Neural crest cell (in vitro differentiated cells): ENCODE measurements around the gene INS. TPM values are rescaled to one million over a fixed set of nuclear protein-coding genes. Genes with fewer than 3 reads are reported as not detected.

ENCODE experiments used
- DNase-seq: peaks from one replicate; pipeline ENCODE4 v3.0.0; 2021; ENCODE audit warnings: low read depth, mixed read lengths, low spot score
- H3K27ac Mint-ChIP-seq: one replicate; pipeline ENCODE4 v1.8.0; 2021; ENCODE audit warnings: mild to moderate bottlenecking, mixed read lengths; ENCODE audit not compliant: unreplicated experiment
- H3K27me3 Mint-ChIP-seq: 2 replicates; pipeline ENCODE4 v1.8.0; 2021; ENCODE audit warnings: low read depth, mild to moderate bottlenecking, mixed read lengths
- H3K36me3 Mint-ChIP-seq: 2 replicates; pipeline ENCODE4 v1.8.0; 2021; ENCODE audit warnings: low read depth, mild to moderate bottlenecking, mixed read lengths
- H3K4me1 Mint-ChIP-seq: 2 replicates; pipeline ENCODE4 v1.8.0; 2021; ENCODE audit warnings: mixed read lengths
- H3K4me3 Mint-ChIP-seq: one replicate; pipeline ENCODE4 v1.8.0; 2021; ENCODE audit warnings: mild to moderate bottlenecking, mixed read lengths
- H3K9me3 Mint-ChIP-seq: 2 replicates; pipeline ENCODE4 v1.8.0; 2021; ENCODE audit warnings: mixed read lengths
- total RNA-seq: library from RNA; stranded (reverse); gene quantifications from 2 replicates; pipeline ENCODE4 v1.2.1, GENCODE V29; 2021
- TF ChIP-seq, protein P1 (sequence below): fragments of 200-600 bp; sonication (generic); conservative IDR thresholded peaks from 2 replicates; pipeline ENCODE4 v1.5.0; 2021; ENCODE audit warnings: antibody characterized with exemption, mild to moderate bottlenecking

Gene INS
- total RNA-seq, 1 donor from 2014 or later: not detected

DNA sequence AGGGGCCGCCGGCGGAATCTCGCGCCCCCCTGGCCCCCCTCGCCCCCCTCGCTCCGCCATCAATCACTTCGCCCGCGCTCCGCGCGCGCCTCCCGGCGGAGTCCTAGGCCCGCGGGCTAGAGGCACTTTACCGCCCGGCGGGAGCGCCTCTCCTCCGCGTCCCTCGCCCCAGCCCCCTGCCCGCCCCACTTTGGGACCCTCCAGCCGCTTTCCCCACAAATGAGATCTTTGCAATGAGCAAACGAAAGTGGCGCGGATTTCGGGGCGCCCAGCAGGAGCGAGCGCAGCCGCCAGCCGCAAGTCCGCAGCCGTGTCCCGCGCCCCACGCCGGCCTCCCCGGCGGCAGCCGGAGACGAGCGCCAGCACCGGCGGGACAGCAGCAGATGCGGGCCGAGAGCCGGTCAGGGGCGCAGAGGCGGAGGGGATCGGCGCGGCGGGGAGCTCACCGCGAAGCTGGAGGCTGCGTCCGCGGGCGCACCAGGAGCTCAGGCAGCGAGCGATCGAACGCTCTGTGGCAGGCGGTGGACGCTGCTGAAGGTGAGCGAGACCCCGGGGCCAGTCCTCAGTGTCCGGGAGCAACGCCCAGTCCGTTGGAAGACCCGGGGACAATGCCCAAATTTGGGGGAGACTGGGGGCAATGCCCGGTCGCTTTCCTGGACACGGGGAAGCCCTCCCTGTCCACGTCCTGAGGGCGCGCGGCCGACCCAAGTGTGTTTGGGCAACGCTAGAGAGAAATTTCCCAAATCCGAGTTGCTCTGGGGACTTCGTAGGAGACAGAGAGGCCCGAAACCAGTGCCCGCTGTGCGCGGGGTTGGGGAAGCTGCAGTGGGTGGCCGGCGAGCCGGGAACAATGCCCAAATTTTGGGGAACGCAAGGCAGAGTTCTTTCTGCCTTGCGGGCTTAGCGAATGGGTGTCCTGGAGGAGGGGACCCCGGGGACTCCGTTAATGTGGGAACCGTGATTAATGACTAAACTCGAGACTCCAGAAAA is 20.3 kb downstream of the INS start:
- DNase-seq: no peak

DNA sequence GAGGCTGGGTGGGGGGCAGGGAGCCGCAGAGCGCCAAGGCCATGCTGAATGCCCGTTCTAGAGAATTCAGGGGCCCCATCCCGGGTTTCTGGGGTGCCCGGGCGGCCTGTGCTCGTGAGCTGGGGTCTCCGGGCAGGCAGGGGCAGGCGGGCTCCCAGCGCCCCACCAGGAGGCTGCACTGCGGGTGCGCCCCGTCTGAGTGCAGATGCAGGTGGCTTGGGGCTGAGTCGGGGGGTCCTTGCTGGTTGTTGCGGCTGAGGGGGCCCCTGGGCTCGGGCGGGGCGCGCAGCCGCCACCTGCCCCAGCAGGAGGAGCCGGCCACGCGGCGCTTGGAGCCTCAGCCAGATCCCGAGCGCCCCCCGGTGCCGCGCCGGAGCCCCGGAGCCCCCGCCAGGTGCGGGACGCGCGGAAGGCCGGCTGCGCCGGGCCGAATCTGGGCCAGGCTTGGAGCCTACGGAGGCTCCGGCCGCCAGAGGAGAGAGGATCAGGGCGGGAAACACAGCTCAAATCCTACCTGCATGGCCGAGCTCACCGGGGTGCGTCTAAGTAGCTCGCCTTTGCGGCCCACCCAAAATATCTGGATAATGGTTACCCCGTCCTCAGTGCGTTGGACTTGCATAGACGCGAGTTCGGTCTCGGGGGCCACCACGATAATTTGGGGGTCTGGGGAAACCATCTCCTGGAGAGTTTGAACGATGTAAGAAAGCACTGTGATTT is 21.2 kb downstream of the INS start:
- TF ChIP-seq, protein P1, sequence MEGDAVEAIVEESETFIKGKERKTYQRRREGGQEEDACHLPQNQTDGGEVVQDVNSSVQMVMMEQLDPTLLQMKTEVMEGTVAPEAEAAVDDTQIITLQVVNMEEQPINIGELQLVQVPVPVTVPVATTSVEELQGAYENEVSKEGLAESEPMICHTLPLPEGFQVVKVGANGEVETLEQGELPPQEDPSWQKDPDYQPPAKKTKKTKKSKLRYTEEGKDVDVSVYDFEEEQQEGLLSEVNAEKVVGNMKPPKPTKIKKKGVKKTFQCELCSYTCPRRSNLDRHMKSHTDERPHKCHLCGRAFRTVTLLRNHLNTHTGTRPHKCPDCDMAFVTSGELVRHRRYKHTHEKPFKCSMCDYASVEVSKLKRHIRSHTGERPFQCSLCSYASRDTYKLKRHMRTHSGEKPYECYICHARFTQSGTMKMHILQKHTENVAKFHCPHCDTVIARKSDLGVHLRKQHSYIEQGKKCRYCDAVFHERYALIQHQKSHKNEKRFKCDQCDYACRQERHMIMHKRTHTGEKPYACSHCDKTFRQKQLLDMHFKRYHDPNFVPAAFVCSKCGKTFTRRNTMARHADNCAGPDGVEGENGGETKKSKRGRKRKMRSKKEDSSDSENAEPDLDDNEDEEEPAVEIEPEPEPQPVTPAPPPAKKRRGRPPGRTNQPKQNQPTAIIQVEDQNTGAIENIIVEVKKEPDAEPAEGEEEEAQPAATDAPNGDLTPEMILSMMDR: no peak
- no peaks in the 10 kb centered on the region for H3K4me1 Mint-ChIP-seq
- DNase-seq: no peak
- H3K9me3 Mint-ChIP-seq: no peaks in the 10 kb centered on the region
- H3K4me3 Mint-ChIP-seq: no peak overlapping the region
- no peak overlapping the region for H3K27ac Mint-ChIP-seq
- no peaks in the 10 kb centered on the region for H3K36me3 Mint-ChIP-seq
- H3K27me3 Mint-ChIP-seq: peaks cover 85% of the 10 kb centered on the region

More for the DNA sequence above, 20.3 kb downstream of the INS start:
- Mint-ChIP-seq H3K9me3 (no peaks in the 10 kb centered on the region), H3K36me3 (no peaks in the 10 kb centered on the region), H3K4me3 (peak overlapping the region; percentile 24), H3K27ac (no peak overlapping the region), H3K27me3 (peaks cover 85% of the 10 kb centered on the region), H3K4me1 (no peaks in the 10 kb centered on the region)
- TF ChIP-seq, protein P1: no peak

DNA sequence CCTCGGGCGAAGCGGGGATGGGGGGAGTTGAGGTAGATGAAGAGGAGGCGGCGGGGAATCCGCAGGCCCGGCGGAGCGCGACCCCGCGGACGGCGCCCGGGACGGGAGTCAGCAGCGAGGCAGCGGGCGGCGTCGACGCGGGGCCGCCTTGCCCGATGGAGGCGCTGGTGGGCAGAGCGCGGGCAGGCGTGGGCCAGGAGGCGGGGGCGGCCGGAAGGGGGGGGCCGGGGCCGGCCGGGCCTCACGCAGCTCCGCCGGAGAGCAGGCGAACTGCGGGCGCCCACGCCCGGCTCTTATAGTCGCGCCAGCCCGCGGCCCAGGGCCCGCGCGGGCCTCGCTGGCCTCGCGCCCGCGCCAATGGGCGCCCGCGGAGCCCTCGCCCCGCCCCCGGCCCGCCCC is 21.9 kb downstream of the INS start, which contains the start of gene IGF2:
Gene IGF2 (minus strand): TSS at position 267 of the 399 bp plus-strand sequence. CDS start 3,866 bp downstream, outside the sequence.
- no peaks in the 10 kb centered on the region for H3K36me3 Mint-ChIP-seq
- H3K9me3 Mint-ChIP-seq: no peaks in the 10 kb centered on the region
- peaks cover 78% of the 10 kb centered on the region for H3K27me3 Mint-ChIP-seq
- TF ChIP-seq, protein P1: peak; percentile 19
- no peak within 1 kb of the TSS for H3K27ac Mint-ChIP-seq
- H3K4me3 Mint-ChIP-seq: peak within 1 kb of the TSS; percentile 62
- no peaks in the 10 kb centered on the region for H3K4me1 Mint-ChIP-seq
- no peak for DNase-seq

DNA sequence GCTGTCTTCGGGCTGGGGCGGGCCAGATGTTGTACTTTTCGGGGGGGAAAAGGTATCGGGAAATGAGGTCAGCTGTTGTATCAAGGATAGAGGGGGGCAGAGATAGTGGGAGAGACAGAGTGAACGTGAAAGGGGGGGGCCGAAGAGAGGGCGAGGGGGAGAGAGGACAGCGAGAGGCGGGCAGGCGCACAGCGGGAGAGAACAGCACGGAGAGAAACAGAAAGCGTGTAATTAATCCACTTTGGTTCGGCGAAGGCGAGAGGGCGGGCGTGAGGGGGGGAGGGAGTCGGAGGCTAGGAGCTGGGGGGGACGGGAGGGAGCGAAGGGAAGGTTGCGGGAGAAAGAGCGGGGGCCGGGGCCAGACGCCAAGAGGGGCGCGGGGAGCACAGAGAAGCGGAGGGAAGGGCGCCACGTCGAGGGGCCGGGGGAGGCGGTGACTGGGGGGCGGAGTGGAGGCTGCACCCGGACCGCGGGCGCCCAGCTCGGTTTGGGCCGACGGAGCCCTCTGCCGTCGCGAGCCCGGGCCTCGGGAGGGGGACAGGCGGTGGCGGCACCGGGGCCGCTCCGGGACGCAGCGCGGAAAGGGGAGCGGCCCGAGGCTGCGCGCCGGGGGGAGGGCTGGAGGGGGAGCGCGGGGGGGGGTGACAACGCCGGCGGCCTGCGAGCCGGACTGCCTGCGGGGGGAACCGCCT is 22.4 kb downstream of the INS start:
- H3K27me3 Mint-ChIP-seq: peaks cover 76% of the 10 kb centered on the region
- H3K4me1 Mint-ChIP-seq: no peaks in the 10 kb centered on the region
- no peak for DNase-seq
- no peak overlapping the region for H3K27ac Mint-ChIP-seq
- H3K36me3 Mint-ChIP-seq: no peaks in the 10 kb centered on the region
- TF ChIP-seq, protein P1: no peak
- no peaks in the 10 kb centered on the region for H3K9me3 Mint-ChIP-seq
- H3K4me3 Mint-ChIP-seq: peak overlapping the region; percentile 62

DNA sequence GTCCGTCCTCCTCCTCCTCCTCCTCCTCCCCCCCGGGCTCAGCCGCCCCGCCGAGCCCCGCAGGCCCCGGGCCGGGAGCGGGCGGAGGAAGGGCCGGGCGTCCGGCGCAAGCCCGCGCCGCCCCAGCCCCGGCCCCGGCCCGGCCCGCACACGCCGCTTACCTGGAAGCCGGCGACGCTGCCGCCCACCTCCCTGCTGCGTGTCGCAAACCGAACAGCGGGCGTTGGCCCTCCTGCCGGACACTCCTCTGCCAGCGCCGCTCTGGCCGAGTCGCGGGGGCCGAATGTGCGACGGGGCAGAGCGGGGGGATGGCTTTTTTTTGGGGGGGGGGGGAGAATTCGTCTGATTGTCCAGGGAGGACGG is 23.0 kb downstream of the INS start:
- Mint-ChIP-seq H3K27ac (no peak overlapping the region), H3K9me3 (no peaks in the 10 kb centered on the region), H3K27me3 (peaks cover 75% of the 10 kb centered on the region), H3K4me1 (peaks cover 4% of the 10 kb centered on the region), H3K36me3 (no peaks in the 10 kb centered on the region), H3K4me3 (no peak overlapping the region)
- TF ChIP-seq, protein P1: no peak
- DNase-seq: no peak
